ENCODE data around the gene ZFP64.

Gene ZFP64

GRCh38 chr20:52191916-52192718, 538 bp upstream of the ZFP64 start:
- H3K4me3 ChIP-seq (ENCODE audit: low read length): peak overlapping the region; percentile 76
- peak; percentile 32 for DNase-seq (ENCODE audit: low read depth)
- TF ChIP-seq, protein P1, sequence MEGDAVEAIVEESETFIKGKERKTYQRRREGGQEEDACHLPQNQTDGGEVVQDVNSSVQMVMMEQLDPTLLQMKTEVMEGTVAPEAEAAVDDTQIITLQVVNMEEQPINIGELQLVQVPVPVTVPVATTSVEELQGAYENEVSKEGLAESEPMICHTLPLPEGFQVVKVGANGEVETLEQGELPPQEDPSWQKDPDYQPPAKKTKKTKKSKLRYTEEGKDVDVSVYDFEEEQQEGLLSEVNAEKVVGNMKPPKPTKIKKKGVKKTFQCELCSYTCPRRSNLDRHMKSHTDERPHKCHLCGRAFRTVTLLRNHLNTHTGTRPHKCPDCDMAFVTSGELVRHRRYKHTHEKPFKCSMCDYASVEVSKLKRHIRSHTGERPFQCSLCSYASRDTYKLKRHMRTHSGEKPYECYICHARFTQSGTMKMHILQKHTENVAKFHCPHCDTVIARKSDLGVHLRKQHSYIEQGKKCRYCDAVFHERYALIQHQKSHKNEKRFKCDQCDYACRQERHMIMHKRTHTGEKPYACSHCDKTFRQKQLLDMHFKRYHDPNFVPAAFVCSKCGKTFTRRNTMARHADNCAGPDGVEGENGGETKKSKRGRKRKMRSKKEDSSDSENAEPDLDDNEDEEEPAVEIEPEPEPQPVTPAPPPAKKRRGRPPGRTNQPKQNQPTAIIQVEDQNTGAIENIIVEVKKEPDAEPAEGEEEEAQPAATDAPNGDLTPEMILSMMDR (IDR thresholded peaks at IDR 0.05; ENCODE audit: insufficient read depth, low read depth, low read length, missing control alignments): no peak

GRCh38 chr20:52190437-52191131, 995 bp downstream of the ZFP64 start:
- DNase-seq (ENCODE audit: low read depth): peak; percentile 64

GRCh38 chr20:52181766-52182165, 9.8 kb downstream of the ZFP64 start:
- TF ChIP-seq, protein P1 (IDR thresholded peaks at IDR 0.05; ENCODE audit: insufficient read depth, low read depth, low read length, missing control alignments): no peak
- no peak for DNase-seq (ENCODE audit: low read depth)
- no peak overlapping the region for H3K4me3 ChIP-seq (ENCODE audit: low read length)

More at GRCh38 chr20:52190437-52191131, 995 bp downstream of the ZFP64 start:
- H3K4me3 ChIP-seq (ENCODE audit: low read length): peak overlapping the region; percentile 76
- TF ChIP-seq, protein P1 (IDR thresholded peaks at IDR 0.05; ENCODE audit: insufficient read depth, low read depth, low read length, missing control alignments): no peak

DNA sequence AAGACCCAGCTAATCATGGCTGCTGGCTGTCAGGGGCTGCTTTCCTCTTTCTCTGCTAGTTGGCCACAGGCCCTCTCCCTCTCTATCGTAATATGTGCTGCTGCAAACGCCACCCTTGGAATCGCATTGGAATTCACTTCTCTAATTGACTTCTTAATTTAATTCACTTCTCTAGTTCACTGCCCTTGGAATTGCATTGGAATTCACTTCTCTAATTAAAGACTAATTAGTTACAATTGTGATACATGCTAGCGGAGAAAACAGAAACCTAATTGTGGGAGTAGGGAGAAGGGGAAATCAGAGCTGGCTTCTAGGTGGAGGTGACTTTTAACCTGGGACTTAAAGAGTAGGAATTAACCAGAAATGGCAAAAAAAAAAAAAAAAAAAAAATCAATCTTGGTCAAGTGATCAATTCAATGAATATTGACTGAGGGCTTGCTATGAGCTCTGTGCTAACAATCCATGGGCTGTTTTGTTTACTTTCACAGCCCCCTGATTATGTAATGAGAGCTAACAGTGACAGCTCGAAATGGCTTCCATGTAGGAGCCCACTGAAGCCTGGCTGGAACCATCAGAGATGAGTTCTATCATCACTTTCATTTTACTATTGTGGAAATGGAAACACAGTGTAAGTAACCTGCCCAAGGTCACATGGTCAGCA, 11.3 kb downstream of the ZFP64 start:
- TF ChIP-seq, protein P1 (IDR thresholded peaks at IDR 0.05; ENCODE audit: insufficient read depth, low read depth, low read length, missing control alignments): no peak
- no peak for DNase-seq (ENCODE audit: low read depth)
- H3K4me3 ChIP-seq (ENCODE audit: low read length): no peak overlapping the region

GRCh38 chr20:52179331-52180179, 12.0 kb downstream of the ZFP64 start:
- no peak for DNase-seq (ENCODE audit: low read depth)
- TF ChIP-seq, protein P1 (IDR thresholded peaks at IDR 0.05; ENCODE audit: insufficient read depth, low read depth, low read length, missing control alignments): no peak
- H3K4me3 ChIP-seq (ENCODE audit: low read length): no peak overlapping the region

- DNase-seq (ENCODE audit: low read depth): no peak
- TF ChIP-seq, protein P1 (IDR thresholded peaks at IDR 0.05; ENCODE audit: insufficient read depth, low read depth, low read length, missing control alignments): no peak
- no peak overlapping the region for H3K4me3 ChIP-seq (ENCODE audit: low read length)
These were observed 12.9 kb downstream of the ZFP64 start for GRCh38 chr20:52178691-52179090.
